GM21825 (cell line): ENCODE measurements around the gene SPIRE1.
"Not testable (repeated sequence)": the region's sequence is repeated elsewhere in the genome, so short reads cannot be mapped to it uniquely, and the experiment has no call there.

Experiments used
- ATAC-seq: cut with Tn5 transposase; IDR thresholded peaks from one replicate; pipeline ENCODE4 v1.9.1; 2021; ENCODE audit warnings: mild to moderate bottlenecking, moderate library complexity; ENCODE audit not compliant: unreplicated experiment

Gene SPIRE1

GRCh38 chr18:12599966-12600365 is 57.9 kb downstream of the SPIRE1 start:
- ATAC-seq, result no peak

- ATAC-seq, result no peak
These were observed 58.4 kb downstream of the SPIRE1 start for GRCh38 chr18:12599543-12599942.

GRCh38 chr18:12598181-12598930 is 59.6 kb downstream of the SPIRE1 start:
- ATAC-seq, result no peak

- ATAC-seq, result no peak
These were observed 60.1 kb downstream of the SPIRE1 start for GRCh38 chr18:12597760-12598159.

GRCh38 chr18:12595571-12596255 is 62.2 kb downstream of the SPIRE1 start:
- ATAC-seq, result no peak

GRCh38 chr18:12593866-12594265 is 64.0 kb downstream of the SPIRE1 start:
- ATAC-seq, result no peak

- no peak for ATAC-seq
These were observed 65.2 kb downstream of the SPIRE1 start for GRCh38 chr18:12592597-12593127.

- ATAC-seq, result no peak
These were observed 68.5 kb downstream of the SPIRE1 start for GRCh38 chr18:12589448-12589847.

- no peak for ATAC-seq
These were observed 71.0 kb downstream of the SPIRE1 start for GRCh38 chr18:12586956-12587355.

- no peak for ATAC-seq
These were observed 72.7 kb downstream of the SPIRE1 start for GRCh38 chr18:12585218-12585617.

GRCh38 chr18:12580630-12581342 is 77.1 kb downstream of the SPIRE1 start:
- no peak for ATAC-seq

- no peak for ATAC-seq
These were observed 78.1 kb downstream of the SPIRE1 start for GRCh38 chr18:12579775-12580174.

- no peak for ATAC-seq
These were observed 80.1 kb downstream of the SPIRE1 start for GRCh38 chr18:12577848-12578247.

GRCh38 chr18:12574494-12575185 is 83.3 kb downstream of the SPIRE1 start:
- ATAC-seq, result no peak

- ATAC-seq, result no peak
These were observed 86.3 kb downstream of the SPIRE1 start for GRCh38 chr18:12571630-12572029.

GRCh38 chr18:12569791-12570190 is 88.1 kb downstream of the SPIRE1 start:
- ATAC-seq, result no peak

- ATAC-seq, result no peak
These were observed 90.1 kb downstream of the SPIRE1 start for GRCh38 chr18:12567849-12568248.

GRCh38 chr18:12564861-12565260 is 93.0 kb downstream of the SPIRE1 start:
- ATAC-seq, result no peak

- no peak for ATAC-seq
These were observed 93.5 kb downstream of the SPIRE1 start for GRCh38 chr18:12564378-12564777.

GRCh38 chr18:12560600-12560999 is 97.3 kb downstream of the SPIRE1 start:
- not testable (repeated sequence) for ATAC-seq

GRCh38 chr18:12559319-12559718 is 98.6 kb downstream of the SPIRE1 start:
- ATAC-seq, result no peak
